Activated T-helper 1 cell treated with anti-CD3 and anti-CD28 coated beads, Interleukin-2, amount 50 U/mL, for 16 hours (primary cell): ENCODE results near the gene SIPA1L3.

Experiments
- DNase-seq, 2 donors: peaks; one replicate each; pipeline ENCODE4 v3.0.0-alpha.2; 2020; ENCODE audit warnings: low read depth in 1 of 2, low spot score in 1 of 2

The SIPA1L3 gene

DNA sequence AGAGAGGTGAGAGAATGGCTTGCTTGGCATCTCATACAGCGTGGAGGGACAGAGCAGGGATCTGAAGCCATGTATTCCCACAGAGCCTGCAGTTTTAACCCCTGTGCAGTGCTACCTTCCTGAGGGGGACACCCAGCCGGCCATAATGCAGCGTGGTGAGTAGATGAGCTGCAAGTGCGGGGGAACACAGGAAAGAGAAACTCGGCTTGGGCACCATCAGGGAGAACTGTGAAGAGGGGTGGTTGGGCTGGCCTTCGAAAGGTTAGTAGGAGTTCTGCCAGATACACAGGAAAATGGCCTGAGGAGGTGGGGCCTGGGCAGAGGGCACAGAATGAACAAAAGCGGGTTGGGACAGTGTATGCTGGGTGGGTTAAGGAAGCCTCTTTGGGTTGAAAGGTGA is 88.3 kb downstream of the SIPA1L3 start:
- DNase-seq, result no peak

DNA sequence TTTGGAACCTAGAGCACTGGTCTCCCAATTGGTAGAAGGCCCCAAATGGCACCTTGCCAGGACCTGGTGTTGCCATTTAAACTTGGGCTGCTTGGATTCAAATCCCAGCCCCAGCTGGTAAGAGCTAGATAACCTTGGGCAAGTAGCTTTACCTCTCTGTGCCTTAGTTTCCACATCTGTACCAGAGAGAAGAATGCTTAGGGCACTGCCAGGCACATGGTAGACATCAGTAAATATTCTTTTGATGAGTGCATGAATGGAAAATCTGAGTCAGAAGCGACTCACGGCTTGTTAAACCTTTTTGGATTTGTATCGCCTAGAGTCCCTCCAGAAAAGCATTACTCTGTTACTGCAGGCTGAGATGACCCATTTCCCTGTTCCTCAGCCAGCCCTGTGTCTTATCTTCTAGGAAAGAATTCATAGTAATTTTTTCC is 90.9 kb downstream of the SIPA1L3 start:
- DNase-seq, result no peak

DNA sequence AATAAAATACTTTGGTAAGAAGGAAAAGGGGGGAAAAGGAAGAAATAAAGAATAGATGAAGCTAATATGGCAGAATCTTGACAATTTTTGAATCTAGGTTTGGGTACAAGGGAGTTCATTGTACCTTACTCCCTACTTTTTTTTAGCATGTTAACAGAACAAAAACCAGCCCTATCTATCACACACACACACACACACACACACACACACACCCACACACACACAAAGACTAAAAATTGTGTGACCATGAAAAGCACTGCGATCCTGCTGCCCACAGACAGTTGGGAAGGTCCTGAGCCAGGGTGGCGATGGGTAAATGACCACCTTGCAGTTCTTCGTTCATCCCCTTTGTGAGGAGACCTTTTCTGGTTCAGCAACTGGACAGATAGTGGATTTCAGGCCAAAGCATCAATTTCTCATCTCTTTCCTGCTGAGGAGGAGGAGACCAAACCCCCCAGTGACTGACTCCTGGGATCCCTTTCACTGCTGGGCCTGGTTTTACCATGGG is 91.8 kb downstream of the SIPA1L3 start:
- DNase-seq, result no peak

DNA sequence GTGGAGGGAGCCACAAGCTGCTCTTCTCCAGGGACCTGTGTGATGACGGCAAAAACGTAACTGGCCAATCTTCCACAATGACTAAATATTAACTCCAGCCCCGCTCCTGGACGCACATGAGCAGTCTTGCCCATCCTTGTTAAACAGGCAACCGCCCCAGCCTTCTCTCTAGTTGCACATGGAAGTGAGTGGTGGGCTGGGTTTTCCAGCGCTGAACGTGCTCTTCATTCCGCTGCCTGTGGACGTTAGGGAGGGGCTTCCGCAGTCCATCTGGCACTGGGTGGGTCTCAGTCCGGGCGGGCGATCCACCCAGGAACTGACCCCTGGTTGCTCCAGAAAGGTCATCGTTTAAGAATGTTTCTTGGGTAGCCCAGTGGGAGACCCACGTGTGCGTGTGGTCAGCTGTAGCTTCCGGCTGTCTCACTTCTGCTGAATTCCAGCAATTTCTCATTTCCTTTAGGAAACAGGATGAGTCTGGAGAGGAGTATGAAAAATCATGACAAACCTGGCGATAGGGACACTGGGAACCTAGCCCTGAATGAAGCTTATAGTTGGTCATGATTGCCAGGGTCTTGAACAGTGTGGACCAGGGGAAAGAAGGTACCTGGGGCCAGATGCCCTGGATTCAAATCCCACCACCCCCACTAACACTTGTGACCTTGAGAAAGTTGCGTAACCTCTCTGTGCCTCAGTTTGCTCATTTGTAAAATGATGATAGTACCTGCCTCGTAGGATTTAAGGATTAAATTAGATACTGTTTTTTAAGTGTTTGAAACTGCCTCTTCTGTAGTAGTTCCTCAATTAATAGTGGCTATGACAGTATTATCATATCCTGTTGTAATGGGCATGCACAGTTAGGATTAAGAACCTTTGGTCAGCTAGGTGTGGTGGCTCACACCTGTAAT is 92.6 kb downstream of the SIPA1L3 start:
- DNase-seq, result no peak

DNA sequence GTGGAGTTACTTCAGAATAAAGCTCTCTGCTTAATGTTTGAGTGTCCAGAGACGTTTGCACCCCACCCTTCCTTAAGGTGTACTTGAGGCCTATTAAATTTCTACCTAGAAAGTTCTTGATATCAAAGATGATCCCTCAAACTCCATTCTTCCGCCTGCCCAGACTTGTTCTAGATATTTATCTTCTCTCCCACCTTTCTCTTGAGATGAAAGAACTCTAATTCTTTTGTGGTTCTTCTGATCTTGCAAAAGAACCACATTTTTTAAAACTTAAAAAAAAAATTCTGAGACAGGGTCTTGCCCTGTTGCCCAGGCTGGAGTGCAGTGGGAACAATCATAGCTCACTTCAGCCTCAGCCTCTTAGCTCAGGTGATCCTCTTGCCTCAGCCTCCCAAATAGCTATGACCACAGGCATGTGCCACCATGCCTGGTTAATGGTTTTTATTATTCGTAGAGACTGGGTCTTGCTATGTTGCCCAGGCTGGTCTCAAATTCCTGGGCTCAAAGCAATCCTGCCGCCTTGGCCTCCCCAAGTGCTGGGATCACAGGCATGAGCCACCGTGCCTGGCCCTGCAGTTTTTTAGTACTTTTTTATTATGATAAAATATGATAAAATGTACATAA is 94.3 kb downstream of the SIPA1L3 start:
- DNase-seq, result no peak

DNA sequence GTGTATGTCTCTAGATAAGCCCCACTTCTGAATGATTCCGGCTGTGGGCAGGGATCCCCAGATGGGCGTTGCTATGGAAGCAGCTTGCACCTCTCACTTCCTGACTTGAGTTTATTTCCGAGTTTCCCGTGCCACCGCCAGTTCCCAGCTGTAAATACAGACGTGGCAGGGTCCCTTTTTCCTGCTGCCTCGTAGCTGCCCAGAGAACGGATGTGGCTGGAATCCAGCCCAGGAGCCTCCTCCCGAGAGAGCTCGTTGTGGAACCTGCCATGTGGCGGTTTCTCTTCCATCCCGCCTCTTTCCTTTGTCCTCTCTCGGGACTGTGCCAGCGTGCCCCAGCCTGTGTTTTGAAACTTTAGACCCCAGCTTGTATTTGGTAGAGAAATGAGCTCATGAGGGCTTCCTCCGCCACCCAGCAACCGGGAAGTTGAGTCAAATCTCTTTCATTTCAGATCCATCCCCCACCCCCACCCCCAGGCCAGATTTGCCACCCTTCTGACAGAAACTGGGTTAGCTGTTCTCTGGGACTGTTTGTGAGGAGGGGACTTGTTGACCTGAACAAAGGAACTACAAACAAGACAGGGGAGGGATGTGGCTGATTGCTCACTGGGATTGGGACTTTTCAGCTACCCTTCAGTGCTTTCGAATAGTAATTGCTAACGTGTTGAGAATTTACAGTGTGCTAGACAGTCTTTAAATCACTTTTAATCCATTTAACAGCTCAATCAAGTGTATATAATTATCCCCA is 96.6 kb downstream of the SIPA1L3 start:
- DNase-seq, result no peak

DNA sequence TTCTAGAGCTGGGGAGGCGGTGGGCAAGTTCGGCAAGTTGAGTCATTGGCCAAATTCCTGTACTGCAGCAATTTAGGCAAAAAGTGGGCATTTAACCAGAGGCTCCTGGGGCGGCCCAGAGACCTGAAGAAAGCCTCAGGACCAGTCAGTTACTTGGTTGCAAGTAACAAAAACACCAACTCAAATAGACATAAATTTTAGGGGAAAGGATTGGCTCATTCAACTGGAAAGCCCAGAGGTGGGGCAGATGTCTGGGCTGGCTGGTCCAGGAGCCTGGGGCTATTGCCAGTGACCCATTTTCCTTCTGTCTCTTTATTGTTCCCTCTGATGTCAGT is 97.1 kb downstream of the SIPA1L3 start:
- no peak for DNase-seq

DNA sequence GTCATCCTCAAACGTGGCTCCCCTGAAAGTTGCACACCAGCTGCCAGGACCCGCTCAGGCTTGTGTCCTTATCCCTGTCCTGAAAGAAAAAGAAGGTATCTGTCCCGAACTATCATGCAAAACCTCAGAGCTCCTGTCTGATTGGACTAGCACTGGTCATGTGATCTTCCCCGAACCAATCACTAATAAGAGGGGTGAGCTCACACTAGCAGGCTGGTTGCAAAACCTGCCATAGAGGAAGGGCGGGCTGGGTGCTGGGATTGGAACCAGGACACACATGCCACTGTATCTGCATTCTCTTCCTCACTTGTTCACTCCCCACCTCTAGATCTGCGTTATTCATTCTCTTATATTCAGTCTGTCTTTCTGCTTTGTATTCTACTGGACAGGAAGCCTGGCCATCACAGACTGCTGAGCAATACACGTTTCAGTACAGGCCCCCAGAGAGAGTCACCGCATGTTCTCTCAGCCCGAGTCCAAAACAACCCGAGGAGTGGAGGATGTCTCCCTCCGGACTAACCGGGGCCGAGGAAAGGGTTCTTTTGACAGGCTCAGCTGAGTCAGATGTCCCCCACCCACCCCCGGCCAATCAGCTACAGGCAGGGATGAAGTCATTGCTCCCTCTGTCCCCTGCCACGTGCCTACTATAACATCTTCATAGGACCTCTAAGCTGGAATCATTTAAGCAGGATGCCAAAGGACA is 97.7 kb downstream of the SIPA1L3 start:
- no peak for DNase-seq

DNA sequence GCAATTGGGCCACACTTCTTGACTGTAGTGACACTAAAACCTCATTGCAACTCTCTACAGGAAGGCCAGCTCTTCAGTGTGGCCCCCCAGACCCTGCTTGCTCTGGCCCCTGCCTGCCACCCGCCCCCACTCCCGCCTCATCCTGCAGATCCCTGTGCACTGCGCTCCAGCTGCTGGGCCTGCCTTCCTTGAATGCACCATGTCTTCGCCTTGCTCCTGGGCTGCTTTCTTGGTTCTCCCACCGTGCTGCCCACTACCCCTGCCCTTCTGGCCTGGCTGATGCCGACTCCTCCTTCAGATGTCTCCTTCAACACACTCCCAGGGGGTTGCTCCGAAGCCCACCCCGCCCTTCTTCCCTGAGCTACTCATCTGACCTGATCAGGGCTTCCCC is 98.2 kb downstream of the SIPA1L3 start:
- no peak for DNase-seq

DNA sequence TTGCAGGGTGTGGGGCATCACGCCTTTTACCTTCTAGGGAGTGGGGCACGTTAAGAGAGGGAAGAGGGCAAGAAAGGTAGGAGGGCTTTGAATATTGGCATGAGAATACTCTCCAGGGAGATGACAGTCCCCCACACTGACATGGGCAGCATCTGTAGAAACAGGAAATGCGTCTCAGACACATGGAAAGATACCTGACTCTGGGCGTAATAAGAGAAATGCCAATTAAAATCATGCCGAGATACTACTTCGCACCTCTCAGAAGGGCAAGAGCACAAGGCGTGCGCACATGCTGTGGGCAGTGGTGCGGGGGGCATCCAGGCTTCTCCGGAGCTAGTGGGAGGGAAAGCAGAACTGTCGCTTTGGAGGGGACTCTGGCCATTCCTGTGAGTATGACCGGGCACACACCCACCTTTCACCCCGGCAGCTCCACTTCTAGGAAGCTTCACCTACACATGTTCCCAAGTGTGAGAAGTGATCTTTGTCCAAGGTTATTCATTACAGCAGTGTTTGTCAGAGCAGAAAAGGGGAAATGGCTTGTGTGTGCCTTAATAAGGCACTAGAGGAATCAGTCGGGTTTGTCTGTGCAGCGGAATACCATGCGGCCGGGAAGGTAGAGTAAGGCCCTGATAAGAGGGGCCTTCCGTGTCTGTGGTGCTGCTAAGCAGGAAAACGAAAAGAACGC is 99.5 kb downstream of the SIPA1L3 start:
- DNase-seq, result no peak

DNA sequence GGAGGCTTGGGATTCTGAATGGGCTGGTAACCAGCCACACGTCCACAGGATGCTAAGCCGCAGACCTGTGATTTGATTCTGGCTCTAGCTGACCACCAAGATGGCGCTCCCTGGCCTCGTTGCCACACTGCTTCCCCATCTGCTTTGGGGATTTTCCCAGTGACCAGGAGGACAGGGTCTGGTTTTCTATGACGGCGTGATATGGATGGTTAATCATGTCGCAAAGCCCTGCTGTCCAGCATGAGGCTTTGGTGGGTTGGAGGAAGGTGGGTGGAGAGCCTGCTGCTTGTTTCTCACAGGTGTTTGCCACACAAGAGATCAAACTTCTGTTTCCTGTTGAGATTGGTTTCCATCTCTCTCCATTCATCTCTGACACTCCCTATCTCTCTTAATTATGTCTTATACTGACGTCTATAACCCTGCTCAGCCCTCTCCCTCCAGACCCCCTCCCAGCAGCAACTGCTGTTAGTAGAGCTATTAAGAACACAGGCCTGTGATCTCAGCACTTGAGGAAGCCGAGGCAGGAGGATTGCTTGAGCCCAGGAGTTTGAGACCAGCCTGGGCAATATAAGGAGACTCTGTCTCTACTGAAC is 102.7 kb downstream of the SIPA1L3 start:
- DNase-seq, result no peak

DNA sequence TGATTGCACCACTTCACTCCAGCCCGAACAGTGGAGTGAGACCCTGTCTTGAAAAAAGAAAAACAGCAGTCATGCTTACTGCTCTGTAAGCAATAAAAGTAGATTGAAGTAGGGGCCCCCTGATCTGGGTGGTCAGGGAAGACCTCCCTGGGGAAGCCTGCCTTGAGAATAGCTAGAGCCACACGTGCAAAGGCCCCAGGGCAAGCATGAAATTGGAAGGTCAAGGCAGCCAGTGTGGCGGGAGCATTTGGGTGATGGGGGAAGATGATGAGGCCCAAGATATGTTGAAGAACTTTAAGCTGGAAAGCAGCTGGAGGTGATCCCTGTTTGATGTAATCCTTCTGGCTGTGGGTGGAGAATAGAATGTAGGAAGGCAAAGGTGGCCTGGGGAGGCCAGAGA is 104.4 kb downstream of the SIPA1L3 start:
- no peak for DNase-seq

DNA sequence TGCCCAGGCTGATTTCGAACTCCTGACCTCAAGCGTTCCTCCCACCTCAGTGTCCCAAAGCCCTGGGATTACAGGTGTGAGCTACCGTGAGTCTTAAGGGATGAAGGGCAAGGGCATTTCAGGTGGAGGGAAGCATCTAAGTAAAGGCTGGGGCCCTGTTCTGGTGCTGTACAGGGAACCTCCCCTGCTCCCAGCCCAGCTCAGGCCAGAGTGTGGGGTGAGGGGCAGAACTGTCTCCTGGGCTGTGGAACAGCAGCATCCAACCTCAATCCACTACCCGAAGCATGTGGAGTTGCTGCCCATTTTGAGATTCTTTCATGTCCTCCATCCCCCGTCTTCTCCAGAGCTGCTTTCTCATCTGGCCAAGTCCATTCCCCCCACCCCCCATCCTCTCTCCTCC is 105.3 kb downstream of the SIPA1L3 start:
- DNase-seq, result no peak

DNA sequence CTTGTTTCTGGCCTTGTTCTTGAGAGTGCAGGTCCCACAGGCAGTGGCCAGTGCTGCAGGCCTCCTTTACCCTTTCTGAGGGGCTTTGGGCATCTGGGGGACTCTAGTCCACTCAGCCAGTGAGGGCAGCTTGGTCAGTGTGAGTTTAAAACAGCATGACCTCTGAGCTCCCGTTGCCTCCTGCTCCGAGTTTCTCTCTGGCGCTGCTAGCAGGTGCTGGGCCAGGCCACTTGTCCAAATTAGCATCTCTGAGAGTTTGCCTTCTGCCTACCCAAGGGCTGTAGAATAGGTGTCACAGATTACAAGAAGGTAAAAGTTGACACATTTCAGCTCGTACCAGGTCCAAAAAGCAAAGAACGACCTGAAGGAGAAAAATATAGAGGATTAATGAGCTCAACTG is 105.9 kb downstream of the SIPA1L3 start:
- DNase-seq, result no peak

DNA sequence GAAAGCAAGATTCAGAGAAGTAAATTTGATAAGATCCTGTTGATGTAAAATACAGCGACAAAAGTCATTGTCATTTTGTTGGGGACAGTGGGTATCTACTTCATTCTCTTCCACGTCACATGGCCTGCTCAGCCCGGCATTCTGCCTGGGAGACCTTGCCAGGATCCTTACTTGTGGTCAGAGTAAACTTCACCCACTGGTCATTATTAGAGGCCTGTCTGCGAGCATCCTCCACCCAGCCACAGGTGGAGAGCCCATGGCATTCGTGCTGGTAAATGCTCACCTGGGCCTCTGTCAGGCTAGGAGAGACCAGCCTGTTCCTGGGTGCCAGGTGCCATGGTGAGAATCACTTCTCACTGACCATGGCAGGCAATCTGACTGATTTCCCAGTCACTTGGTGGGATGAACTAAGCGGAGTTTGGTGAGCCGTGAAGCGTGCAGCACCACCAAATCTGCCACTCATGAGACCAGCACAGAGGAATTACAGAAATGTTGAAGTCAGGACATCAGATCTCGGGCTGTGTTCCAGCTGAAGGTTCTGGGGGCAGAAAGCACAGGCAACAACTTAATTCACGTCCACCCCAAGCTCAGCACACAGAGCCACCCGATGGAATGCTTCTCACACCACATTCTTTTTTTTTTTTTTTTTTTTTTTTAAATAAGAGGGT is 107.0 kb downstream of the SIPA1L3 start:
- DNase-seq, result no peak

DNA sequence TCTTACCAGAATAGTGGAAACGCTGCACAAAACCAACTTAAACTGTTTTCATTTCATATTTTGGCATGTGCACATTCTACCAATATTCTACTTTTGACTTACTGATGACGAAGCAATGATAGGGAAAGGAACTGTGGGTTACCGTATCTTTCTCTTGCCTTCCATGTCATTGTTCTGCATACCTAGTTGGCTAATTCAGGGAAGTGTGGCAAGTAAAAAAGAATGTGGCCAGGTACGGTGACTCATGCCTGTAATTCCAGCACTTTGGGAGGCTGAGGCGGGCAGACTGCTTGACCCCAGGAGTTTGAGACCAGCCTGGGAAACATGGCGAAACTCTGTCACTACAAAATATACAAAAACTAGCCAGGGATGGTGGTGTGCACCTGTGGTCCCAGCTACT is 108.2 kb downstream of the SIPA1L3 start:
- no peak for DNase-seq

DNA sequence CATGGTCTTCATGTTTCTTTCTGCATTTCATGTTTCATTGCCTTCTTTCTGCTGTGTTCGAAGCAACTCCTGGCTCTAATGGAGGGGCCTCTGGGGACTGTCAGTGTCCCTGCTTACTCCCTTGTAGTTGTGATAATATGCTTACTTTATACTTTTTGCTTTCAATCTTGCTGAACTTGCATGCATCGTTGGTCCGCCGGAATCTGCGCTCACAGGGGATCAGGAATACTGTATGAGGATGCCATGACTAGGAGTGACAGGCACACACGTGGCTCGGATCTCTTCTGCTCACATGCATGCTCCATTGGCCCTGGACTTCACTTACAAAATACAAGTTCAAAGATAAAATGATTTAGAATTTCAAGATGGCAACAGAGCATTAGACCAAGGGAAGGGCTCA is 108.8 kb downstream of the SIPA1L3 start:
- no peak for DNase-seq

DNA sequence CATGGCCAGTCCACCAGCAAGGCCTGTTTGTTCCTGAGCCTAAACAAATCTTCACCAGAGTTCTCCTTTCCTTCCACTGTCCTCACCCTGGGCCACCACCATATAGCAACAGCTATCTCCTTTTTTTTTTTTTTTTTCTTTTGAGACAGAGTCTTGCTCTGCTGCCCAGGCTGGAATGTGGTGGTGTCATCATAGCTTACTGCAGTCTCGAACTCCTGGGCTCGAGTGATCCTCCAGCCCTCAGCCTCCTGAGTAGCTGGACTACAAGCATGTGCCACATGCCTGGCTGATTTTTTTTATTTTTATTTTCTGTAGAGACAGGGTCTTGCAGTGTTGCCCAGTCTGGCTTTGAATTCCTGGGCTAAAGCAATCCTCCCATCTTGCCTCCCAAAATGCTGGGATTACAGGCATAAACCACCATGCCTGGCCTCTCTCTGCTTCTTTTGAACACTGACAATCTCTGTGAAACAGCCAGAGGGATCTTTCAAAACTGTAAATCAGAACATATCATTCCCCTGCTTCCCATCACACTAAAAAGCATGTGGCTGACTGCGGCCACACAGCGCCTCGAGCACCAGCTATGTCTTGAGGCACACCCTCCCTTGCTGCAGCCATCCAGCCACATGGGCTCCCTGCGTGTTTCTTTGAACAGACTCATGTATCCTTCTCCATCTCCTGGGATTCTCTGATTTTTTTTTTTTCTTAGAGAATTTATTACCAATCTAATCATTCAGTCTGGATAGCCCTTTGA is 110.6 kb downstream of the SIPA1L3 start:
- DNase-seq, result no peak
